GM10847 (cell line): ENCODE data around the gene ANGPTL4.

ENCODE experiments used
- POLR2A ChIP-seq: IDR thresholded peaks from 2 replicates; pipeline ENCODE4 v1.6.1; 2011; ENCODE audit not compliant: insufficient read length; ENCODE audit errors: extremely low read depth

The ANGPTL4 gene

DNA sequence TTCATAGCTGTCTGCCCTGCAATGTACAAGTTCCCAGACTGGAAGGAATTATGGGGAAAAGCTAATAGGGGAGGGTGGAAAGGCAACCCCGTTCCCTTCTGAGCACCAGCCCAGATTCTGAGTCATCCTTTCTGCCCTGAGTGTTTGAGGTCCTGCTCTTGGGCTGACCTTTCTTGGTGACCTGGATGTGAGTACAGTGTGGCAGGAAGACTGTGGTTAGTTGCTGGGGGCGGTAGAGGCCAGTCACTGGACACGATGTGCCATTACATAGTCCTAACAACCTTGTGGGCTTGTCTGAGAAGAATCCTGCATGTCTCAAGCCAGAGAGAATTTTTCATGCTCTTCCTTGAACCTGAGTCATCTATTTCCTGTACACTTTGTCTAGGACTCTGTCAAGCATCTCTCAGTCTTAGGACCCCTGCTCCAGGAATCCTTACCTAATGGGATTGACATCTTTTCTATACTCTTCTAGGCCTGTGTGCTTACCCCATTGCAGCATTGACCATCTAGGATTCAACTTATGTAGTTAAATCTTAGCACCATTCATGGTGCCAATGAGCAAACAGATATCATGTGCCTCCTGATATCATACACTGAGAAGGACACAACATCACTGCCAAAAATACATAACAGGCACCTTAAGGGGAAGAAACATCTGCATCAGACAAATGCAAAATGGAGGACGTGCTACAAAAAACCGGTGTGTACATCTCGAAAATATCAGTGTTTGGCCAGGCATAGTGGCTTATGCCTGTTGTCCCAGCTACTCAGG lies 8.1 kb upstream of the ANGPTL4 start:
- no peak for TF ChIP-seq POLR2A

DNA sequence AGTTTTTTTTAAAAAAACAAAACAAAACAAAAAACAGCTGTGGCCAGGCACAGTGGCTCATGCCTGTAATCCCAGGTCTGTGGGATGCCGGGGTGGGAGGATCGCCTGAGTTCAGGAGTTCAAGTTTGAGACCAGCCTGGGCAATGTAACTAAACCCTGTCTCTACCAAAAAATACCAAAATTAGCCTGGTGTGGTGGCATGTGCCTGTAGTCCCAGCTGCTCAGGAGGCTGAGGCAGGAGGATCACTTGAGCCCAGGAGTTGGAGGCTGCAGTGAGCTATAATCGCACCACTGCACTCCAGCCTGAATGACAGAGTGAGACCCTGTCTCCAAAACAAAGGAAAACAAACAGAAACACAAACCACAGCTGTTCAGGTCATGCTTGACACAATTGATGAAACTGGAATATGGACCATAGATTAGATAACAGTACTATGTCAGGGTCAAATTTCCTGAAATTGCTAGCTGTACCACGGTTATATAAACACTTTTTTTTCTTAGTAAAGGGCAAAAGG lies 6.9 kb upstream of the ANGPTL4 start:
- no peak for TF ChIP-seq POLR2A

DNA sequence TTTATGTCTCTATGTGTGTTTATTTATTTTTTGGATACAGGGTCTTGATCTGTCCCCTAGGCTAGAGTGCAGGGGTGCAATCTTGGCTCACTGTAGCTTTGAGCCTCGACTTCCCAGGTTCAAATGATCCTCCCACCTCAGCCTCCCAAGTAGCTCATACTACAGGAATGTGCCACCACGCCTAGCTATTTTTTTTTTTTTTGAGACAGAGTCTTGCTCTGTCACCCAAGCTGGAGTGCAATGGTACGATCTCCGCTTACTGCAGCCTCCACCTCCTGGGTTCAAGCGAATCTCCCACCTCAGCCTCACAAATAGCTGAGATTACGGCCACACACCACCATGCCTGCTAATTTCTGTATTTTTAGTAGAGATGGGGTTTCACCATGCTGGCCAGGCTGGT lies 5.0 kb upstream of the ANGPTL4 start:
- TF ChIP-seq POLR2A = no peak

DNA sequence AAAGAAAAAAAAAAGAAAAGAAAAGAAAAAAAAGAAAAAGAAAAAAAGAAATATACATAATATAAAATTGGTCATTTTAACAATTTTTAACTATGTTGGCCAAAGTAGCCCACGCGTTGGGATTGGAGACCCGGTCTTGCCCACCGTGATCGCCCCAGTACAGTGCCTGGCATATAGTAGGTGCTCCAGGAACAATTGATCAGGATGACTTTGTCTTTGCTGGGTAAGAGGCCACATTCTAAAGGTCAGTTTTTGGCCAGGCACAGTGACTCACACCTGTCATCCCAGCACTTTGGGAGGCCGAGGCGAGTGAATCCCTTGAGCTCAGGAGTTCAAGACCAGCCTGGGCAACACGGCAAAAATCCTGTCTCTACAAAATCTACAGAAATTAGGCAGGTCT lies 3.8 kb upstream of the ANGPTL4 start:
- TF ChIP-seq POLR2A = no peak

DNA sequence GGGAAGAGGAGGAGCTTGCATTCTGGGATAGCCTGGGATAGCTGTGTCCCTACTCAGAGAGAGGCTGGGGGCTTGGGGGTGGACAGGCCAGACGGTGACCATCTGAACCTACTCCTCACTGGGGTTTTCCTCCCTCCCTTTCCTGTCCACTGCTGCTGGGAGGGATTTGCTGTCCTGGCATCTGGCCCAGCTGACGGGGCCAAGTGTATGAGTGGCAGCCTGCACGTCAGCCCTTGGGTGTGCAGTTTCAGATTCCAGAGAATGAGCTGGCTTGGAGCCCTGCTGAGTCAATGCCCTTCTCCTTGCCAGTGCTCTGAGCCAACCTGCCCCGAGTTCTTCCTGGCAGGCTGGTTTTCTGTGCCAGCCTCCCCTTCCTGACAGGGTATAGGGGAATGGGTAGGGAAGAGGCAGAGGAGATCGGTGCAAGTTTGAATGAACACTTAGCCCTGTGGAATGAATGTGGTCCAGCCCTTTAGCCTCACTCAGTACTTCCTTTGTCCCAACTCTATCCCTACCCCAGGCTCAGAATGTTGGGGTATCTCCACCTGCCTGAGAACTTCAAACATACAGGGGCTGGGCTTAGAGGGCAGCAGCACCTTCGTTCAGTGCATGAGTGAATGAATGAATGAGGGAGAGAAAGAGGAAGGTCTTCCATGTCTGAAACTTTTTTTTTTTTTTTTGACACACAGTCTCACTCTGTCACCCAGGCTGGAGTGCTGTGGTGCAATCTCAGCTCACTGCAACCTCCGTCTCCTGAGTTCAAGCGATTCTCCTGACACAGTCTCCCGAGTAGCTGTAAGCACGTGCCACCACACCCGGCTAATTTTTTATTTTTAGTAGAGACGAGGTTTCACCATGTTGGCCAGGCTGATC lies 1.8 kb upstream of the ANGPTL4 start:
- TF ChIP-seq POLR2A = no peak

DNA sequence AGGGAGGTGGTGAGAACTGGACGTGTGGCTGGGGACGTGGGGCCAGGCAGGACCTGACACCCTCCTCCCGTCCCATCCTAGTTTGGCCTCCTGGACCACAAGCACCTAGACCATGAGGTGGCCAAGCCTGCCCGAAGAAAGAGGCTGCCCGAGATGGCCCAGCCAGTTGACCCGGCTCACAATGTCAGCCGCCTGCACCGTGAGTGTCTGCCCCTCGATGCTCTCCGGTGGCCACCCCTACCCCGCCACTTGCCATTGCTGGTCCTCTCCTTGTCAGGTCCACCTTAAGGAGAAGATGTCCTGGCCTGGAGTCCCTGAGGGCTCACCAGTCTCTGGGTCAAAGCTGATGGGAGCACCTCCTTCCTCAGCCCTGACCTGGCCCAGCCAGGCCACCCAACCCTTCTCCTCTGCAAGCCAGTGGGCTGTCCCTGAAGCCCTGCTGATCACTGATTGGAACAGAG lies 2.2 kb downstream of the ANGPTL4 start:
- TF ChIP-seq POLR2A = no peak

DNA sequence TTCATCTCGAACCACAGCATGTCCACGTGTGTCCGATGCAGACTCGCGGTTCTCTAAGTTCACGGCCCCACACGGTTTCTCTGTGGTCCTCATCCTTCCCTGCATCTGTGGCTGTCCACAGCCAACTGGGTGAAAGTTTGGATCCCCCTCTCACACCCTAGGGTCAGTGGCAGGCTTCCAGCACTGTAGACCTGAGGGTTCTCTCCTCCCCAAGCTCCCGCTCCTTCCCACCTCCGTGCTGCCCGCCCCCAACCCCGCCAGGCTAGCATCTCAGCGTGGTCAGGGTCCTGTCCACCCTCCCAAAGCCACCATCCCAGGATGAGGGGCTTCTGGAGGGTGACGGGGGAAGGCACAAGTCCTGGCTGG lies 3.0 kb downstream of the ANGPTL4 start:
- no peak for TF ChIP-seq POLR2A

DNA sequence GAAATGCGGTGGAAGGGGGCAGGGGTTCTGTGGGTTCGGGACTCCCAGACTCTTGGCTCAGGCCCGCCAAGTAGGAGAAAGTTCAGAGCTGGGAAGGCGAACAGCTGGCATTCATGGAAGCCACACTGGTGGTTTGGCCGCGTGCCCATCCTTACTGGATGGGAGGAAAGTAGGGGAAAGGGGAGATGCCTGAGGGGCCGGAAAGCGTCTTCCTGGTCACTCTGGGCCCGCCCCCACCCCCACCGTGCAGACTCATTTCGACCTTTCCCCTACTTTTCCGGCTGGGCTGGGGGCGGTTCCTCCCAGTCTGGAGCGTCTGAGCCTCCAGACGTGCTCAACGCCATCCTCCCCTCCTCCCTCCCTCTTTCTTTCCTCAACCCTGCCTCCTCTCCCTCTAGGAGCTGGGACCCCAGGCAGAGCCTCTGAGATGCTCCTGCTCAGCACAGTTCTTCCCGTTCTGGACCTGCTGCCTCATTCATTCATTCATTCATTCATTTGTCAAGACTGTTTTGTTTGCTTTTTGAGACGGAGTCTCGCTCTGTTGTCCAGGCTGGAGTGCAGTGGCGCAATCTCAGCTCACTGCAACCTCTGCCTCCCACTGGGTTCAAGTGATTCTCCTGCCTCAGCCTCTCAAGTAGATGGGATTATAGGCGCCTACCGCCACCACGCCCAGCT lies 3.5 kb downstream of the ANGPTL4 start:
- TF ChIP-seq POLR2A = no peak

DNA sequence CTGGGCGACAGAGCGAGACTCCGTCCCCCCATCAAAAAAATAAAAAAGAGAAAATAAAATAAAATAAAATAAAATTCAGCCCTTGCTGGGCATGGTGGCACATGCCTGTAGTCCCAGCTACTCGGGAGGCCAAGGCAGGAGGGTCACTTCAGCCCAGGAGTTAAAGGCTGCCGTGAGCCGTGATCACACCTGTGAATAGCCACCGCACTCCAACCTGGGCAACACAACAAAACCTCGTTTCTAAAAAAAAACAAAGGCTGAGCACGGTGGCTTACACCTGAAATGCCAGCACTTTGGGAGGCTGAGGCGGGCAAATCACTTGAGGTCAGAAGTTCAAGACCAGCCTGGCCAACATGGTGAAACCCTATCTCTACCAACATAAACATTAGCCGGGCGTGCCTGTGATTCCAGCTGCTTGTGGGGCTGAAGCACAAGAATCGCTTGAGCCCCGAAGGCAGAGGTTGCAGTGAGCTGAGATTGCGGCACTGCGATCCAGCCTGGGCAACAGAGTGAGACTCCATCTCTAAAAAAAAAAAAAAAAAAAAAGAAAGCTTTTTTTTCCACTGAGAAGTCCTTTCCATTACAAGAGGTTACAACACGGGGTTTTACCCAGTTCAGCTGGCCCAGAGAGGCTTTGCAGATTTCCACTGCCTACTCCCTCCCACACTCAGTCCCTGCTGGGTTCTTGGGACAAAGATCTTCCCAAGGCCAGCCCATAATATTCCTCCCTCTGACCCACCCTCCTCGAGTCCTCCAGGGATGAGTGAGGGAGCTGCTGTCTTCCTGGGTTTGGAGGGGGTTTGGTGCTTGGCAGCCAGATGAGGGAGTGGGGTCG lies 6.4 kb downstream of the ANGPTL4 start:
- TF ChIP-seq POLR2A = no peak

DNA sequence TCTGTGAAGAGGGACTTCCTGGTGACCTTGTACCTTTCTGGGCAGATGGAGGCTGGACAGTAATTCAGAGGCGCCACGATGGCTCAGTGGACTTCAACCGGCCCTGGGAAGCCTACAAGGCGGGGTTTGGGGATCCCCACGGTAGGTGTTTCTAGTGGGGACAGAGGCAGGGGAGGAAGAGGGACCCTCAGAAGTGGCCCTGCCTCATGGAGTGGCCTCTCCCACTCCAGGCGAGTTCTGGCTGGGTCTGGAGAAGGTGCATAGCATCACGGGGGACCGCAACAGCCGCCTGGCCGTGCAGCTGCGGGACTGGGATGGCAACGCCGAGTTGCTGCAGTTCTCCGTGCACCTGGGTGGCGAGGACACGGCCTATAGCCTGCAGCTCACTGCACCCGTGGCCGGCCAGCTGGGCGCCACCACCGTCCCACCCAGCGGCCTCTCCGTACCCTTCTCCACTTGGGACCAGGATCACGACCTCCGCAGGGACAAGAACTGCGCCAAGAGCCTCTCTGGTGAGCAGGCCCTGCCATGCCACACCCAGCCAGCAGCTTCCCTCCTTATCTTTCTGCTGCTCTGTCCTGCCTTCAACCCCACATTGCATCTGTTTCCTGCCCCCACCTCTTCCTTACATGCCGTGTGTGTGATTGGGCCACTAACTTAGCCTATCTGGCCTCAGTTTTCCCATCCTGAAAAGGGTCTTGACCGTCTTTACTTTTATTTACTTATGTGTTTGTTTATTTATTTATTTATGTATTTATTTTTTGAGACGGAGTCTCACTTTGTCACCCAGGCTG lies 7.3 kb downstream of the ANGPTL4 start:
- TF ChIP-seq POLR2A = no peak

DNA sequence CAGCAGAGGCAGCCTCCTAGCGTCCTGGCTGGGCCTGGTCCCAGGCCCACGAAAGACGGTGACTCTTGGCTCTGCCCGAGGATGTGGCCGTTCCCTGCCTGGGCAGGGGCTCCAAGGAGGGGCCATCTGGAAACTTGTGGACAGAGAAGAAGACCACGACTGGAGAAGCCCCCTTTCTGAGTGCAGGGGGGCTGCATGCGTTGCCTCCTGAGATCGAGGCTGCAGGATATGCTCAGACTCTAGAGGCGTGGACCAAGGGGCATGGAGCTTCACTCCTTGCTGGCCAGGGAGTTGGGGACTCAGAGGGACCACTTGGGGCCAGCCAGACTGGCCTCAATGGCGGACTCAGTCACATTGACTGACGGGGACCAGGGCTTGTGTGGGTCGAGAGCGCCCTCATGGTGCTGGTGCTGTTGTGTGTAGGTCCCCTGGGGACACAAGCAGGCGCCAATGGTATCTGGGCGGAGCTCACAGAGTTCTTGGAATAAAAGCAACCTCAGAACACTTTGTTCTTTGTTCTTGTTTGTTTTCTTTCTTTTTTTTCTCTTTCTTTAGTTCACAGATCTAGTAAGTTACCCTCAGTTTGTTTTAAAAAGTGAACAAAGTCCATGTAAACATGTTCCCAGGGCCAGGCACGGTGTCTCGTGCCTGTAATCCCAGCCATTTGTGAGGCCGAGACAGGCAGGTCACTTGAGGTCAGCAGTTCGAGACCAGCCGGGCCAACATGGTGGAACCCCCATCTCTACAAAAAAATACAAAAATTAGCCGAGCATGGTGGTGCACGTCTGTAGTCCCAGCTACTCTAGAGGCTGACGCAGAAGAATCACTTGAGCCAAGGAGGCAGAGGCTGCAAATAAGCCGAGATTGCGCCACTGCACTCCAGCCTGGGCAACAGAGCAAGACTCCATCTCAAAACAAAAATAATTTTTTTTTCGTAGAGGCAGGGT lies 10.2 kb downstream of the ANGPTL4 start:
- TF ChIP-seq POLR2A = no peak

DNA sequence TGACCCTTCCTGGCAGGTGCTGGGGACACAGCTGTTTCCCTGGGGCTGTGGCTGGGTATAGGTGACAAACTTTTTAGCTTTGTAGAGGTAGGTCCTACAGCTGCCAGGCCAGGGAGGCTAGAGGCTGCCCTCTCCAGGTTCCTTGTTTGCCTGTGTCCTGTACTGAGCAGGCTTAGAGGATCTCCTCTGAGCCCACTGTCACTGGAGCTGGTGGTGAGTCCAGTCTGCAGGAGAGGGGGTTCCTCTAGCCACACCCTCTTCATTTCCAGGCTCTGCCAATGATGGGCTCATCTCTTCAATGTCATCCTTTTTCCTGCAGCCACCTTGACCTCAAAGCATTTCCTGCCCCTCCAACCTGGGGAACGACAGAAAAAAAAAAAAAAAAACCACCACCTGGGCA lies 13.6 kb downstream of the ANGPTL4 start:
- TF ChIP-seq POLR2A = no peak

DNA sequence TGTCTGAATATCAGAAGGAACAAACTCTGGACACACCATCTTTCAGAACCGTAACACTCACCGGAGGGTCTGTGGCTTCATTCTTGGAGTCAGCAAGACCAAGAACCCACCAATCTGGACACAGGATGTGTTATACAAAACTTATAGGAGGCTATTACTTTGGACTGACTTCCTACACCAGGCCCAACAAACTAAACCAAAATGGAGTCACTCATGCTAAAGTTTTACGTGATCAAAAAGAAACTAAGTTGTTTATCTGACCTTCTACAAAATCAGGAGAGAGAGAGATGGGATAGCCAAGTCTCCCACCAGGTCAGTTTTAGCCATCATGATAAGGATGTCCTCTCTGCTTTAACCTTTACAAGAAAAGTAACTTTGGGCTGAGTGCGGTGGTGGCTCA lies 23.0 kb downstream of the ANGPTL4 start:
- no peak for TF ChIP-seq POLR2A
